HCT116 (cell line): ENCODE results near the gene AGRP. TPM values are rescaled to one million over a fixed set of nuclear protein-coding genes. Genes with fewer than 3 reads are reported as not detected.

ENCODE experiments used
- ATAC-seq: fragments of 200-7000 bp; cut with Tn5 transposase; 2 replicates; pipeline ENCODE4 v1.9.1; 2020; ENCODE audit warnings: mild to moderate bottlenecking, moderate library complexity
- BruUV-seq: library from RNA; stranded (reverse); fragments of 400-500 nt; replicated peaks from 2 replicates; lab custom pipeline; 2021; lab: Mats Ljungman, UMichigan
- CTCF ChIA-PET: fragments of 300-600 bp; sonication (Branson Sonifier 250); formaldehyde crosslinking; loops from one replicate; lab custom pipeline; 2021; ENCODE audit warnings: antibody characterized with exemption; lab: Charles Lee
- POLR2A ChIA-PET: fragments of 300-600, 350-600 bp; sonication (Branson Sonifier 250); formaldehyde crosslinking; loops from one replicate; lab custom pipeline; 2021; ENCODE audit warnings: antibody characterized with exemption; lab: Charles Lee
- RAD21 ChIA-PET, 2 experiments: fragments of 300-600 bp; sonication (Branson Sonifier 250); formaldehyde crosslinking; loops; one replicate each; lab custom pipeline; 2023; ENCODE audit warnings: low total read pairs in 2 of 2; ENCODE audit not compliant: uncharacterized antibody in 2 of 2, unreplicated experiment in 2 of 2, low non-redundant PET in 1 of 2; lab: Charles Lee
- DNase-seq: peaks from one replicate; pipeline ENCODE4 v3.0.0-alpha.2; 2010; ENCODE audit warnings: low read depth, low spot score
- H2AFZ ChIP-seq: fragments of 200-600 bp; shearing (Covaris generic), sonication (generic); 2 replicates; pipeline ENCODE4 v1.6.1; 2017; ENCODE audit warnings: low read depth, mixed run types, mixed read lengths, antibody characterized with exemption, low read length; ENCODE audit not compliant: poor library complexity, severe bottlenecking
- H3K27ac ChIP-seq: 2 replicates; pipeline ENCODE4 v1.5.1; 2012; ENCODE audit warnings: low read depth, low read length
- H3K27me3 ChIP-seq: fragments of 200-600 bp; sonication (generic); 2 replicates; pipeline ENCODE4 v1.6.1; 2016; ENCODE audit warnings: mixed run types, low read length, mixed read lengths; ENCODE audit not compliant: insufficient read depth
- H3K36me3 ChIP-seq, 2 experiments: fragments of 200-500 bp in 1 of 2; fragments of 200-600 bp in 1 of 2; sonication (Bioruptor generic) in 1 of 2; sonication (generic) in 1 of 2; 2 replicates each; pipeline versions ENCODE4 v1.5.1 to v1.6.1; 2014 to 2016; ENCODE audit warnings: low read length in 2 of 2, inconsistent platforms in 1 of 2, mixed read lengths in 1 of 2, mixed run types in 1 of 2; ENCODE audit not compliant: insufficient read depth in 2 of 2, control insufficient read depth in 1 of 2
- H3K4me1 ChIP-seq, 2 experiments: fragments of 200-600 bp in 1 of 2; sonication (generic) in 1 of 2; 2 replicates each; pipeline versions ENCODE4 v1.5.1 to v1.6.1; 2012 to 2017; ENCODE audit warnings: low read length in 2 of 2, inconsistent platforms in 1 of 2, mild to moderate bottlenecking in 1 of 2, mixed read lengths in 1 of 2, mixed run types in 1 of 2, moderate library complexity in 1 of 2; ENCODE audit not compliant: insufficient read depth in 2 of 2, control insufficient read depth in 1 of 2
- H3K4me2 ChIP-seq: fragments of 200-600 bp; sonication (generic); 2 replicates; pipeline ENCODE4 v1.6.1; 2017; ENCODE audit warnings: mixed run types, low read length, mixed read lengths
- H3K4me3 ChIP-seq, 2 experiments: fragments of 200-600 bp in 1 of 2; sonication (generic) in 1 of 2; replicated peaks in 1 of 2; 2 replicates each; pipeline ENCODE4 v1.5.1; 2011 to 2016; ENCODE audit warnings: low read length in 2 of 2, control low read depth in 1 of 2, low read depth in 1 of 2, mild to moderate bottlenecking in 1 of 2, mixed read lengths in 1 of 2, mixed run types in 1 of 2
- H3K79me2 ChIP-seq: fragments of 200-600 bp; sonication (generic); 2 replicates; pipeline ENCODE4 v1.6.1; 2017; ENCODE audit warnings: mild to moderate bottlenecking, mixed run types, low read length, moderate library complexity, mixed read lengths; ENCODE audit not compliant: insufficient read depth
- H3K9ac ChIP-seq: fragments of 200-600 bp; sonication (generic); 2 replicates; pipeline ENCODE4 v1.6.1; 2016; ENCODE audit warnings: low read length, mixed read lengths
- H3K9me2 ChIP-seq: fragments of 200-600 bp; sonication (generic), shearing (Covaris generic); 2 replicates; pipeline ENCODE4 v1.6.1; 2017; ENCODE audit warnings: mixed run types, mild to moderate bottlenecking, moderate library complexity; ENCODE audit not compliant: insufficient read depth
- H3K9me3 ChIP-seq, 2 experiments: fragments of 200-500 bp in 1 of 2; fragments of 200-600 bp in 1 of 2; sonication (Bioruptor generic) in 1 of 2; sonication (generic) in 1 of 2; 2 replicates each; pipeline ENCODE4 v1.6.1; 2014 to 2017; ENCODE audit warnings: low read length in 2 of 2, mixed read lengths in 2 of 2, inconsistent platforms in 1 of 2, low read depth in 1 of 2, mild to moderate bottlenecking in 1 of 2, mixed run types in 1 of 2, moderate library complexity in 1 of 2; ENCODE audit not compliant: control insufficient read depth in 1 of 2, insufficient read depth in 1 of 2
- H4K20me1 ChIP-seq: fragments of 200-600 bp; sonication (generic), shearing (Covaris generic); 2 replicates; pipeline ENCODE4 v1.6.1; 2017; ENCODE audit warnings: mixed run types, mild to moderate bottlenecking, moderate library complexity; ENCODE audit not compliant: insufficient read depth
- ATF3 ChIP-seq: IDR thresholded peaks from 2 replicates; pipeline ENCODE4 v1.6.1; 2012
- CBX3 ChIP-seq: IDR thresholded peaks from 2 replicates; pipeline ENCODE4 v1.6.1; 2012; ENCODE audit warnings: low read depth
- CEBPB ChIP-seq: IDR thresholded peaks from 2 replicates; pipeline ENCODE4 v1.6.1; 2012; ENCODE audit warnings: low read depth
- CTCF ChIP-seq, 3 experiments: fragments of 200-600 bp in 1 of 3; sonication (generic) in 1 of 3; IDR thresholded peaks in 2 of 3; conservative IDR thresholded peaks in 1 of 3; 2 replicates each; pipeline ENCODE4 v1.5.1; 2012 to 2017; ENCODE audit warnings: low read depth in 2 of 3, low read length in 2 of 3, antibody characterized with exemption in 1 of 3, borderline replicate concordance in 1 of 3, control low read depth in 1 of 3, mild to moderate bottlenecking in 1 of 3, mixed read lengths in 1 of 3, mixed run types in 1 of 3, moderate library complexity in 1 of 3; ENCODE audit not compliant: insufficient read depth in 1 of 3
- EZH2 ChIP-seq: fragments of 200-600 bp; sonication (generic); IDR thresholded peaks from 2 replicates; pipeline ENCODE4 v1.6.1; 2017; ENCODE audit warnings: antibody characterized with exemption, mixed run types
- EZH2phosphoT487 ChIP-seq: fragments of 200-600 bp; IDR thresholded peaks from 2 replicates; pipeline ENCODE4 v1.6.1; 2018; ENCODE audit warnings: antibody characterized with exemption, borderline replicate concordance
- FOSL1 ChIP-seq: IDR thresholded peaks from 2 replicates; pipeline ENCODE4 v1.6.1; 2012; ENCODE audit warnings: low read depth
- RAD21 ChIP-seq: IDR thresholded peaks from 2 replicates; pipeline ENCODE4 v1.6.1; 2012; ENCODE audit warnings: low read depth, mild to moderate bottlenecking
- REST ChIP-seq: IDR thresholded peaks from 2 replicates; pipeline ENCODE4 v1.6.1; 2012; ENCODE audit warnings: low read depth
- SRF ChIP-seq: IDR thresholded peaks from 2 replicates; pipeline ENCODE4 v1.6.1; 2012; ENCODE audit warnings: low read depth
- YY1 ChIP-seq: IDR thresholded peaks from 2 replicates; pipeline ENCODE4 v1.6.1; 2011; ENCODE audit warnings: low read length, low read depth, moderate library complexity, mild to moderate bottlenecking; ENCODE audit not compliant: insufficient replicate concordance; ENCODE audit errors: extremely low read depth
- ZBTB33 ChIP-seq: IDR thresholded peaks from 2 replicates; pipeline ENCODE4 v1.6.1; 2011; ENCODE audit warnings: mild to moderate bottlenecking, low read length, moderate library complexity; ENCODE audit not compliant: insufficient replicate concordance; ENCODE audit errors: extremely low read depth
- ZFX ChIP-seq: fragments of 450-650 bp; IDR thresholded peaks from 2 replicates; pipeline ENCODE4 v1.6.1; 2017
- intact Hi-C: fragments of 100-400 bp; cut with micrococcal nuclease; formaldehyde crosslinking; loops from 2 replicates; pipeline ENCODE4 v1.10.0; 2022
- total RNA-seq: library from RNA; stranded (reverse); gene quantifications from one replicate; pipeline ENCODE4 v1.2.1, GENCODE V29; 2021; ENCODE audit not compliant: unreplicated experiment

The AGRP gene
- total RNA-seq, 1 experiment from 2014 or later: not detected

- BruUV-seq: no TSS peak
- Histone ChIP-seq H3K27ac (no peak overlapping the region), H3K79me2 (no peaks in the 10 kb centered on the region), H3K4me3 (no peak overlapping the region), H3K4me1 (peaks cover 0 to 26% of the 10 kb centered on the region in 2 experiments; a peak in 3 of 4 replicates), H3K36me3 (no peaks in the 10 kb centered on the region), H3K27me3 (no peaks in the 10 kb centered on the region), H3K9ac (no peak overlapping the region), H2AFZ (no peak overlapping the region), H3K9me3 (no peaks in the 10 kb centered on the region), H4K20me1 (no peaks in the 10 kb centered on the region), H3K9me2 (no peaks in the 10 kb centered on the region), H3K4me2 (no peak overlapping the region)
- ChIA-PET CTCF (no interaction called here), RAD21 (no interaction called here), POLR2A (no interaction called here)
- intact Hi-C loops: no loop called here
- no peak for DNase-seq
- ATAC-seq: no peak
- TF ChIP-seq RAD21: no peak
- no peak for TF ChIP-seq ATF3
- TF ChIP-seq YY1: no peak
- no peak for TF ChIP-seq ZFX
- no peak for TF ChIP-seq CEBPB
- no peak for TF ChIP-seq SRF
- TF ChIP-seq EZH2phosphoT487: no peak
- TF ChIP-seq REST: no peak
- TF ChIP-seq EZH2: no peak
- TF ChIP-seq ZBTB33: no peak
- no peak for TF ChIP-seq CTCF (IDR thresholded peaks at IDR 0.05 in 2 of 3, conservative IDR thresholded peaks at IDR 0.05 in 1 of 3; ENCODE audit: borderline replicate concordance in 1 of 3, insufficient read depth in 1 of 3, low read depth in 2 of 3, low read length in 2 of 3)
- TF ChIP-seq CBX3: no peak
- TF ChIP-seq FOSL1: no peak
Measured at GRCh38 chr16:67519242-67519641, 35.9 kb upstream of the AGRP start.
